Gastrocnemius medialis (tissue), 4 donors: ENCODE data around the gene ELAVL4. TPM values are rescaled to one million over a fixed set of nuclear protein-coding genes. Genes with fewer than 3 reads are reported as not detected.
"Not testable (repeated sequence)": the region's sequence is repeated elsewhere in the genome, so short reads cannot be mapped to it uniquely, and the experiment has no call there.

Experiments
- ATAC-seq, 2 donors: fragments of 150-250 bp; one replicate each; pipeline ENCODE4 v1.9.1; 2016
- DNase-seq, 2 donors: peaks; one replicate each; pipeline ENCODE4 v3.0.0-alpha.2; 2019
- H3K27ac ChIP-seq, 4 donors: fragments of 200-600 bp; sonication (generic); 1 replicate in 1 of 4; 2 replicates in 3 of 4; pipeline ENCODE4 v1.5.1; 2016 to 2018; ENCODE audit warnings: mild to moderate bottlenecking in 2 of 4, moderate library complexity in 1 of 4
- H3K27me3 ChIP-seq, 3 donors: fragments of 200-600 bp; sonication (generic) in 2 of 3; 1 replicate in 1 of 3; 2 replicates in 2 of 3; pipeline versions ENCODE4 v1.5.1 to v1.6.0; 2016 to 2019; ENCODE audit warnings: mild to moderate bottlenecking in 1 of 3, moderate library complexity in 1 of 3
- H3K36me3 ChIP-seq, 2 donors: fragments of 200-600 bp; sonication (generic) in 1 of 2; one replicate each; pipeline ENCODE4 v1.5.1; 2017 to 2018
- H3K4me1 ChIP-seq, 2 donors: fragments of 200-600 bp; sonication (generic) in 1 of 2; one replicate each; pipeline ENCODE4 v1.5.1; 2016 to 2017; ENCODE audit warnings: mild to moderate bottlenecking in 2 of 2
- H3K4me3 ChIP-seq, 4 donors: fragments of 200-600 bp; sonication (generic) in 3 of 4; 1 replicate in 1 of 4; 2 replicates in 3 of 4; pipeline ENCODE4 v1.5.1; 2016 to 2019; ENCODE audit warnings: mild to moderate bottlenecking in 2 of 4
- H3K9me3 ChIP-seq, 3 donors: fragments of 200-600 bp; sonication (generic) in 2 of 3; 1 replicate in 1 of 3; 2 replicates in 2 of 3; pipeline ENCODE4 v1.5.1; 2016 to 2019
- POLR2A ChIP-seq, 2 donors: fragments of 450-650 bp; IDR thresholded peaks; one replicate each; pipeline ENCODE4 v1.6.1; 2017; ENCODE audit warnings: antibody characterized with exemption in 2 of 2, mild to moderate bottlenecking in 2 of 2, moderate library complexity in 2 of 2
- in situ Hi-C, 4 donors: fragments of 200-750 bp; cut with MboI; loops; one replicate each; pipeline versions ENCODE4 v1.15.0 to v1.8.0; 2017; ENCODE audit warnings: low sequenced_read_pairs in 4 of 4
- intact Hi-C: fragments of 100-400 bp; cut with DNase I; formaldehyde crosslinking; loops from one replicate; pipeline ENCODE4 v1.15.1; 2023; ENCODE audit warnings: low total_unique reads
- total RNA-seq, 4 donors: library from RNA; depleted of rRNA; stranded (reverse); fragments of >200 nt; gene quantifications; one replicate each; pipeline versions ENCODE4 v1.1.0 to v1.2.3, GENCODE V29; 2016
- TF ChIP-seq, protein P1 (sequence below), 5 experiments: fragments of 450-650 bp in 3 of 5; fragments of 200-600 bp in 2 of 5; sonication (generic) in 2 of 5; IDR thresholded peaks in 4 of 5; conservative IDR thresholded peaks in 1 of 5; 1 replicate in 4 of 5; 2 replicates in 1 of 5; pipeline ENCODE4 v1.5.1; 2016 to 2019; ENCODE audit warnings: antibody characterized with exemption in 5 of 5, mild to moderate bottlenecking in 3 of 5, moderate library complexity in 3 of 5

ELAVL4 gene
- total RNA-seq, 4 donors from 2014 or later = not detected

DNA sequence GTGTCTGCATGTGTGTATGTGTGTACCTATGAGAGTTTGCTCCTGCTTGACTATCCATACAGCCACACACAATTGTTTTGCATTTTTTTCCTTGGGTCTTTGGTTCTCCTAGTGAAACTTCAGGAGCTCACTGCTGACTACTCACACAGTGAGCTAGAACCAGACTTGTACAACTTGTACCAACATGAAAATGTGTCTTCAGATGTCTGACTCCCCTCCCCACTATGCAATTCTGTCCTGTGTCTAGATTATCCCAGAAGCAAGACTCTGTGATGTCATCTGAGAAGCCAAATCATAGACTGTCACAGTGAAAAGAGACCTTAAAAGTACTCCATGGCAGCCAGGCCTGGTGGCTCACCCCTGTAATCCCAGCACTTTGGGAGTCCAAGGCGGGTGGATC lies 49.7 kb downstream of the ELAVL4 start:
- no peaks in the 10 kb centered on the region for H3K4me1 ChIP-seq
- H3K9me3 ChIP-seq = no peaks in the 10 kb centered on the region
- H3K4me3 ChIP-seq = no peak overlapping the region
- intact Hi-C loops = no loop called here
- H3K27ac ChIP-seq = no peak overlapping the region
- TF ChIP-seq, protein P1, sequence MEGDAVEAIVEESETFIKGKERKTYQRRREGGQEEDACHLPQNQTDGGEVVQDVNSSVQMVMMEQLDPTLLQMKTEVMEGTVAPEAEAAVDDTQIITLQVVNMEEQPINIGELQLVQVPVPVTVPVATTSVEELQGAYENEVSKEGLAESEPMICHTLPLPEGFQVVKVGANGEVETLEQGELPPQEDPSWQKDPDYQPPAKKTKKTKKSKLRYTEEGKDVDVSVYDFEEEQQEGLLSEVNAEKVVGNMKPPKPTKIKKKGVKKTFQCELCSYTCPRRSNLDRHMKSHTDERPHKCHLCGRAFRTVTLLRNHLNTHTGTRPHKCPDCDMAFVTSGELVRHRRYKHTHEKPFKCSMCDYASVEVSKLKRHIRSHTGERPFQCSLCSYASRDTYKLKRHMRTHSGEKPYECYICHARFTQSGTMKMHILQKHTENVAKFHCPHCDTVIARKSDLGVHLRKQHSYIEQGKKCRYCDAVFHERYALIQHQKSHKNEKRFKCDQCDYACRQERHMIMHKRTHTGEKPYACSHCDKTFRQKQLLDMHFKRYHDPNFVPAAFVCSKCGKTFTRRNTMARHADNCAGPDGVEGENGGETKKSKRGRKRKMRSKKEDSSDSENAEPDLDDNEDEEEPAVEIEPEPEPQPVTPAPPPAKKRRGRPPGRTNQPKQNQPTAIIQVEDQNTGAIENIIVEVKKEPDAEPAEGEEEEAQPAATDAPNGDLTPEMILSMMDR (IDR thresholded peaks at IDR 0.05 in 4 of 5, conservative IDR thresholded peaks at IDR 0.05 in 1 of 5) = no peak
- TF ChIP-seq POLR2A (IDR thresholded peaks at IDR 0.05) = no peak
- DNase-seq = no peak
- H3K36me3 ChIP-seq = no peaks in the 10 kb centered on the region
- ATAC-seq = no peak
- H3K27me3 ChIP-seq = no peaks in the 10 kb centered on the region
- in situ Hi-C loops = no loop called here

DNA sequence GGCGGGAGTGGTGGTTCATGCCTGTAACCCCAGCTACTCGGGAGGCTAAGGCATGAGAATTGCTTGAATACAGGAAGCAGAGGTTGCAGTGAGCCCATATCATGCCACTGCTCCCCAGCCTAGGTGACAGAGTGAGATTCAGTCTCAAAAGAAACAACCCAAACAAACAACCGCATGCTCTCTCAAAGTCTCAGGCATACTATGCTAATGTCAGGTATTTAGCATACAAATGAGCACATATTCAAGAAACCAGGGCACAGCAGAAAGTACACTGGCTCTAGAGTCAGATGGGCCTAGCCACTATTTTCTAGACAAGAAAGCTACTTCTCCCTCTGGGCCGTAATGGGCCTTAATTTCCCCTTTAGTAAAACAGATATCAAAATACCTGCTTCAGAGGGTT lies 55.0 kb downstream of the ELAVL4 start:
- TF ChIP-seq, protein P1 (IDR thresholded peaks at IDR 0.05 in 4 of 5, conservative IDR thresholded peaks at IDR 0.05 in 1 of 5) = no peak
- no peak for TF ChIP-seq POLR2A (IDR thresholded peaks at IDR 0.05)
- DNase-seq = no peak
- H3K36me3 ChIP-seq = no peaks in the 10 kb centered on the region
- in situ Hi-C loops (no loop called here), intact Hi-C loops (no loop called here)
- no peaks in the 10 kb centered on the region for H3K4me1 ChIP-seq
- no peak for ATAC-seq
- no peak overlapping the region for H3K27ac ChIP-seq
- H3K9me3 ChIP-seq = no peaks in the 10 kb centered on the region
- H3K4me3 ChIP-seq = no peak overlapping the region
- H3K27me3 ChIP-seq = no peaks in the 10 kb centered on the region

DNA sequence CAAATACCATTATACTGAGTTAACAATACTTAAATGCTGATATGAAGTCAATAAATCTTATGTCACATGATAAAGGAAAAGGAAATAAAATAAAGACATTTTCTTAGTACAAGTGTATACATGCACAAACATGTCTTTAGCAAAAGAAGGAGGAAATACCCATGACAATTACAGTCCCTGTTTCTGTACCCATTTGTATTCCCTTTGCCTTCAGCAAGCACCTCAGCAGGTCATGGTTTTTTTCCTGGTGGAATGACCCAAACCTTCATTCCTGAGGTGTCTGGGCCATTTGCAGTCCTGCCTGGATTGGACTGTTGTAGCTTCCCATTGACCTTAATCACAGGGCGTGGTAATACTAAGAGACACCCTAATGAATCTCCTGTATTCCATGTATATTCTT lies 57.6 kb downstream of the ELAVL4 start:
- H3K36me3 ChIP-seq, H3K27ac ChIP-seq, in situ Hi-C loops, ATAC-seq, DNase-seq, H3K4me1 ChIP-seq, intact Hi-C loops, H3K4me3 ChIP-seq, H3K9me3 ChIP-seq, H3K27me3 ChIP-seq: not testable (repeated sequence)

DNA sequence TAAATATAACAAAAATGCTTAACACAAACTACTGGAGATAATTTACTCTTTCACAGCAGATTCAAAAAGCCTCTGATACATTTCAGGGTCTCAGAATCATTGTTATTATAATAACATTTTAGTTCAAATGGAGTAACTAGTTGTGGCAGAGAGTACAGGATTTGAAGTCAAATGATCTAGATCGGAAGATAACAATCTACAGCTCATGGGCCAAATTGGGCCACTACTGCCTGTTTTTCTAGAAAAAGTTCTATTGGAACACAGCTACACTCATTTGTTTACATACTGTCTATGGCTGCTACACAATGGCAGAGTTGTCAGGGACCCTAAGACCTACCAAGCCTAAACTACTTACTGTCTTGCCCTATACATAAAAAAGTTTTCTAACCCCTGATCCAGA lies 63.6 kb downstream of the ELAVL4 start:
- H3K4me1 ChIP-seq = peaks cover 0 to 9% of the 10 kb centered on the region in 2 donors
- intact Hi-C loops (no loop called here), in situ Hi-C loops (no loop called here)
- no peak overlapping the region for H3K27ac ChIP-seq
- H3K9me3 ChIP-seq = no peaks in the 10 kb centered on the region
- H3K36me3 ChIP-seq = no peaks in the 10 kb centered on the region
- ATAC-seq (no peak), DNase-seq (no peak)
- TF ChIP-seq POLR2A (IDR thresholded peaks at IDR 0.05) = no peak
- TF ChIP-seq, protein P1 (IDR thresholded peaks at IDR 0.05 in 4 of 5, conservative IDR thresholded peaks at IDR 0.05 in 1 of 5) = no peak
- no peaks in the 10 kb centered on the region for H3K27me3 ChIP-seq
- no peak overlapping the region for H3K4me3 ChIP-seq

DNA sequence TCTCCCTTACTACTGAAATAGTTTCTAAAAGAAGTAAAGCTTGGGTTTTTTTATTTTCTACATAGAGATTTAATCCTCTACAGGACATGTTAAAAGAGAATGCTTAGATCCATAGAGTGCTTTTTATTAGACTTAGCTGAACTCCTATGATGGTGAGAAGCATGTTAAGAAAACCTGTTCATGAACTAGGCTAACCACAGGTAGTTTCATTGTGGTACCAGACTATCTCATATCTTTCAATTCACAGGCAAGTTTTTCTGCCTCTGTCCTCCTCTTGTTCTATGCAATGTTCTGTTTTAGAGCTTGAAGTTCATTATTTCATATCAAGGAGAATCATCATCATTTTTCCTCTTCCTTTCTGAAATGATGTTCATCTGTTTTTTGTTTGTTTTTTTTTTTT lies 65.4 kb downstream of the ELAVL4 start:
- H3K9me3 ChIP-seq = no peaks in the 10 kb centered on the region
- ATAC-seq (no peak), DNase-seq (no peak)
- intact Hi-C loops = no loop called here
- in situ Hi-C loops = no loop called here
- H3K27me3 ChIP-seq = no peaks in the 10 kb centered on the region
- TF ChIP-seq, protein P1 (IDR thresholded peaks at IDR 0.05 in 4 of 5, conservative IDR thresholded peaks at IDR 0.05 in 1 of 5) = no peak
- no peak for TF ChIP-seq POLR2A (IDR thresholded peaks at IDR 0.05)
- peaks cover 0 to 9% of the 10 kb centered on the region in 2 donors for H3K4me1 ChIP-seq
- H3K4me3 ChIP-seq = no peak overlapping the region
- no peak overlapping the region for H3K27ac ChIP-seq
- H3K36me3 ChIP-seq = no peaks in the 10 kb centered on the region
